ENCODE measurements around the gene ARHGAP28. TPM values are rescaled to one million over a fixed set of nuclear protein-coding genes. Genes with fewer than 3 reads are reported as not detected.

Gene ARHGAP28
- total RNA-seq, 4 donors from 2014 or later, result 1.1 to 26.3 (median 2.6) TPM

- WGBS, 2 donors (ENCODE audit: low coverage in 1 of 2), result 40 to 55% methylated on average over 6 to 11 of the region's 11 CpGs
- peak; percentile 40 for DNase-seq
- Histone ChIP-seq H3K4me1 (peaks cover 0 to 44% (median 31%) of the 10 kb centered on the region in 4 donors), H3K36me3 (no peaks in the 10 kb centered on the region), H3K4me3 (no peak overlapping the region), H3K27me3 (no peaks in the 10 kb centered on the region), H3K27ac (peak overlapping the region; percentile 75 to 86 (median 79)), H3K9me3 (no peaks in the 10 kb centered on the region)
- intact Hi-C loops (cut with DNase I; ENCODE audit: low total_unique reads) (no loop called here), in situ Hi-C loops (cut with MboI; ENCODE audit: low pct_ligation_motif_present in 1 of 4, low pct_unique_long_range_greater_than_20kb in 1 of 4, low sequenced_read_pairs in 3 of 4) (loop anchor here in 1 of 4 donors (25.0 kb wide), 1 partner anchor 237 kb away; no protein-coding TSS in a partner anchor)
- TF ChIP-seq POLR2AphosphoS5 (IDR thresholded peaks at IDR 0.05) (peak in 1 of 3 donors; percentile 22), EP300 (IDR thresholded peaks at IDR 0.05; ENCODE audit: low read depth) (no peak)
Measured at GRCh38 chr18:6949800-6950586, 220.5 kb downstream of the ARHGAP28 start.

DNA sequence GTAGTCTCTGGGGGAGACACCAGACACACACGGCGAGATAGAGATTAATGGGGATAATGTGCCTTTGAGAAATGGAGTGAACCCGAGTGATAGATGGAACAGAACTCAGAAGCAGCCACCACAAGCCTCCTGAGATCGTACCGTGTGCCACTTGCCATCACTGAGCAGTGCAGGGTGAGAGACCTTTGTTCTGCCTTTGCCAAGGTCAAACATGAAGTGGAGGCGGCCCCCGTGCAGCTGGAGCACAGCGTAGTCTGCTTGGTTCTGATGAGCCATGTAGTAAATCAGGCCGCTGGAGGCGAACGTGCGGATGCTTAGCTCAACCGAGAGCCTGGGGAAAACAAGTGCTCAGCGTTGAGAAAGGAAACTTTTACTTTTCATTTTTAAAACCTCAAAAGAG lies 221.1 kb downstream of the ARHGAP28 start:
- Histone ChIP-seq H3K9me3 (no peaks in the 10 kb centered on the region), H3K27ac (peak overlapping the region; percentile 75 to 86 (median 79)), H3K27me3 (no peaks in the 10 kb centered on the region), H3K4me1 (peaks cover 0 to 44% (median 31%) of the 10 kb centered on the region in 4 donors), H3K4me3 (no peak overlapping the region), H3K36me3 (no peaks in the 10 kb centered on the region)
- TF ChIP-seq CTCF (IDR thresholded peaks at IDR 0.05), result no peak
- TF ChIP-seq POLR2AphosphoS5 (IDR thresholded peaks at IDR 0.05), result no peak
- TF ChIP-seq POLR2A (IDR thresholded peaks at IDR 0.05), result no peak
- TF ChIP-seq EP300 (IDR thresholded peaks at IDR 0.05; ENCODE audit: low read depth), result no peak
- WGBS, 2 donors (ENCODE audit: low coverage in 1 of 2), result 60 to 76% methylated on average over 2 to 14 of the region's 14 CpGs
- intact Hi-C loops (cut with DNase I; ENCODE audit: low total_unique reads), result no loop called here
- no peak for DNase-seq
- in situ Hi-C loops (cut with MboI; ENCODE audit: low pct_ligation_motif_present in 1 of 4, low pct_unique_long_range_greater_than_20kb in 1 of 4, low sequenced_read_pairs in 3 of 4), result no loop called here

DNA sequence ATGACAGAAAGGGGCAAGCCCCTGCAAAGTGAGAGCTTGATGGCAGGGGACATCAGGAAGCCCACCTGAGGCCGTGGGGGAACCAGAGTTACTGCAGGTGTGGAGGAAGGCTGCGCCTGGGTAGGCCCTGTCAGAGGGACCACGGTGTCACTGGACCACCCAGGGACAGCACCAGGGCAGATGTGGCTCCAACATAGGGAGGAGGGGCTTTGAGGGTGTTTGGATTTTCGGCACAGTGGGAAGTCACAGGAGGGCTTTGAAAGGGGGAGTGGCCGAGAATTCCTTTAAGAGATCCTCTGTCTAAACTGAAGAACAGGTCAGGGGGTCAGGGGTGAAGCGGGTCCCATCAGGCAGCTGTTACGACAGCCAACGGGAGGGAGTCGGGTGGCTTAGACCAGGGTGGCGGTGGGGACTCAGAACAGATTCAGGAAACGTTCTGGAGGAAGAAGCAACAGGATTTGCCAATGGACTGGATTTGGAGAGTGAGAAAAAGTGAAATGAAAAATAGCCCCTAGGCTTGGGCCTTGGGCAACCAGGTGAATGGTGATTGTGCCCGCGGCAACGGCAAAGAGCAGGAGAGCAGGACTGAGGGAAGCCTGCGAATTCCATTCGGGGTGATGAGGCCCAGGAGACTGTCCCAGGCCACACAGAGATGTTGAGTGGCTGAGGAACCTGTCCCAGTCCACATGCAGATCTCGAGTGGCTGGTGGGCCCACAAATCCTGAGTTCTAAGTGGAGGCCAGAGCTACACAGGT lies 222.0 kb downstream of the ARHGAP28 start:
- Histone ChIP-seq H3K27me3 (no peaks in the 10 kb centered on the region), H3K4me3 (no peak overlapping the region), H3K9me3 (no peaks in the 10 kb centered on the region), H3K27ac (peak overlapping the region in 3 of 4 donors; percentile 75 to 86 (median 81)), H3K36me3 (no peaks in the 10 kb centered on the region), H3K4me1 (peaks cover 0 to 42% (median 29%) of the 10 kb centered on the region in 4 donors)
- DNase-seq, result no peak
- 75 to 86% methylated on average over 8 to 17 of the region's 17 CpGs for WGBS, 2 donors (ENCODE audit: low coverage in 1 of 2)
- TF ChIP-seq POLR2AphosphoS5 (IDR thresholded peaks at IDR 0.05) (no peak), EP300 (IDR thresholded peaks at IDR 0.05; ENCODE audit: low read depth) (no peak), POLR2A (IDR thresholded peaks at IDR 0.05) (no peak), CTCF (IDR thresholded peaks at IDR 0.05) (no peak)
- in situ Hi-C loops (cut with MboI; ENCODE audit: low pct_ligation_motif_present in 1 of 4, low pct_unique_long_range_greater_than_20kb in 1 of 4, low sequenced_read_pairs in 3 of 4), result no loop called here
- intact Hi-C loops (cut with DNase I; ENCODE audit: low total_unique reads), result no loop called here

DNA sequence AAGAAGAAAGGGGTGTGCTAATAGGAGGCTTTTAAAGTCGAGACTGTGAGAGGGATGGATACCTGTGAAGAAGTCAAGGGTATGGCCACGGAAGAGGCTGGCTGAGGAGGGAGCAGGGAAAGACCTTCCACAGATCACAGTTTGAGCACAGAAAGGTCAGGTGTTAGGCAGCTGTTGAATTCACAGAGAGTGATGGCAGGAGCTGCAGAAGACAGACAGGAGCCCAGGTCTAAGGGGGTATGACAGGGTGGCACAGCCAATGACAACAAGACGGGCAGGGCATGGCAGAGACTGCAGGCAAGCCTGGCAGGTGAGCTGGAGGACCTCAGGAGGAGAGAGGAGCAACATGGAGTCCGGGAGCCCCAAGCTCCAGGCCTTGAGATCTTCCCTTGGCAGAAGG lies 225.0 kb downstream of the ARHGAP28 start:
- in situ Hi-C loops (cut with MboI; ENCODE audit: low pct_ligation_motif_present in 1 of 4, low pct_unique_long_range_greater_than_20kb in 1 of 4, low sequenced_read_pairs in 3 of 4), result no loop called here
- H3K4me1 ChIP-seq, result peaks cover 0 to 16% (median 8%) of the 10 kb centered on the region in 4 donors
- no peaks in the 10 kb centered on the region for H3K27me3 ChIP-seq
- no peaks in the 10 kb centered on the region for H3K36me3 ChIP-seq
- 67 to 73% methylated on average over 3 to 4 of the region's 4 CpGs for WGBS, 2 donors (ENCODE audit: low coverage in 1 of 2)
- no peak for DNase-seq
- TF ChIP-seq EP300 (IDR thresholded peaks at IDR 0.05; ENCODE audit: low read depth) (no peak), POLR2A (IDR thresholded peaks at IDR 0.05) (no peak), CTCF (IDR thresholded peaks at IDR 0.05) (no peak), POLR2AphosphoS5 (IDR thresholded peaks at IDR 0.05) (no peak)
- no peak overlapping the region for H3K4me3 ChIP-seq
- intact Hi-C loops (cut with DNase I; ENCODE audit: low total_unique reads), result no loop called here
- H3K27ac ChIP-seq, result no peak overlapping the region
- H3K9me3 ChIP-seq, result no peaks in the 10 kb centered on the region

Measured in transverse colon (tissue), 4 donors.